ENCODE measurements around the gene AMPD3. TPM values are rescaled to one million over a fixed set of nuclear protein-coding genes. Genes with fewer than 3 reads are reported as not detected.

AMPD3 gene
- total RNA-seq, 1 experiment from 2014 or later, result 5.4 TPM

GRCh38 chr11:10500757-10501684, 46.0 kb downstream of the AMPD3 start:
- H3K4me3 Mint-ChIP-seq (ENCODE audit: unreplicated experiment), result no peak overlapping the region
- H3K27ac Mint-ChIP-seq (ENCODE audit: low read depth, unreplicated experiment), result no peak overlapping the region
- no peak for DNase-seq (ENCODE audit: unreplicated experiment)
- no peak for TF ChIP-seq CTCF (IDR thresholded peaks at IDR 0.05; ENCODE audit: unreplicated experiment)
- no peaks in the 10 kb centered on the region for H3K27me3 Mint-ChIP-seq (ENCODE audit: insufficient read depth, unreplicated experiment)
- H3K36me3 Mint-ChIP-seq (ENCODE audit: insufficient read depth, unreplicated experiment), result peaks cover 4% of the 10 kb centered on the region
- H3K9me3 Mint-ChIP-seq (ENCODE audit: unreplicated experiment), result no peaks in the 10 kb centered on the region
- CTCF ChIA-PET, result no interaction called here
- intact Hi-C loops (cut with micrococcal nuclease), result no loop called here
- BruUV-seq (replicated peaks), result no TSS peak
- peaks cover 6% of the 10 kb centered on the region for H3K4me1 Mint-ChIP-seq (ENCODE audit: insufficient read depth, unreplicated experiment)
- POLR2A ChIA-PET, result no interaction called here

GRCh38 chr11:10502065-10502680, 47.1 kb downstream of the AMPD3 start:
- Mint-ChIP-seq H3K27me3 (ENCODE audit: insufficient read depth, unreplicated experiment) (no peaks in the 10 kb centered on the region), H3K27ac (ENCODE audit: low read depth, unreplicated experiment) (no peak overlapping the region), H3K4me3 (ENCODE audit: unreplicated experiment) (no peak overlapping the region), H3K9me3 (ENCODE audit: unreplicated experiment) (no peaks in the 10 kb centered on the region), H3K4me1 (ENCODE audit: insufficient read depth, unreplicated experiment) (peaks cover 6% of the 10 kb centered on the region), H3K36me3 (ENCODE audit: insufficient read depth, unreplicated experiment) (peaks cover 4% of the 10 kb centered on the region)
- ChIA-PET POLR2A (interaction anchor here (0.6 to 1.0 kb wide), 2 partner anchors 23 to 228 kb away, joined by 3 read pairs; no protein-coding TSS in a partner anchor), CTCF (interaction anchor here (1.1 kb wide), 1 partner anchor 19 kb away, joined by 3 read pairs; no protein-coding TSS in a partner anchor)
- TF ChIP-seq CTCF (IDR thresholded peaks at IDR 0.05; ENCODE audit: unreplicated experiment), result no peak
- intact Hi-C loops (cut with micrococcal nuclease), result no loop called here
- no TSS peak for BruUV-seq (replicated peaks)
- DNase-seq (ENCODE audit: unreplicated experiment), result no peak

- CTCF ChIA-PET, result interaction anchor here (1.1 to 1.2 kb wide), 2 partner anchors 19 to 38 kb away, joined by 3 to 5 read pairs; partner anchors contain the start of gene RNF141
- H3K27ac Mint-ChIP-seq (ENCODE audit: low read depth, unreplicated experiment), result no peak overlapping the region
- TF ChIP-seq CTCF (IDR thresholded peaks at IDR 0.05; ENCODE audit: unreplicated experiment), result no peak
- H3K4me1 Mint-ChIP-seq (ENCODE audit: insufficient read depth, unreplicated experiment), result peaks cover 6% of the 10 kb centered on the region
- DNase-seq (ENCODE audit: unreplicated experiment), result no peak
- no peaks in the 10 kb centered on the region for H3K27me3 Mint-ChIP-seq (ENCODE audit: insufficient read depth, unreplicated experiment)
- intact Hi-C loops (cut with micrococcal nuclease), result no loop called here
- peaks cover 4% of the 10 kb centered on the region for H3K36me3 Mint-ChIP-seq (ENCODE audit: insufficient read depth, unreplicated experiment)
- no peaks in the 10 kb centered on the region for H3K9me3 Mint-ChIP-seq (ENCODE audit: unreplicated experiment)
- POLR2A ChIA-PET, result interaction anchor here (1.0 kb wide), 1 partner anchor 24 kb away, joined by 3 read pairs; no protein-coding TSS in a partner anchor
- BruUV-seq (replicated peaks), result no TSS peak
- no peak overlapping the region for H3K4me3 Mint-ChIP-seq (ENCODE audit: unreplicated experiment)
Observed at GRCh38 chr11:10502770-10503169, 47.7 kb downstream of the AMPD3 start.

GRCh38 chr11:10503221-10503620, 48.2 kb downstream of the AMPD3 start:
- Mint-ChIP-seq H3K27ac (ENCODE audit: low read depth, unreplicated experiment) (no peak overlapping the region), H3K27me3 (ENCODE audit: insufficient read depth, unreplicated experiment) (no peaks in the 10 kb centered on the region), H3K36me3 (ENCODE audit: insufficient read depth, unreplicated experiment) (peaks cover 4% of the 10 kb centered on the region), H3K4me3 (ENCODE audit: unreplicated experiment) (no peak overlapping the region), H3K9me3 (ENCODE audit: unreplicated experiment) (no peaks in the 10 kb centered on the region), H3K4me1 (ENCODE audit: insufficient read depth, unreplicated experiment) (peaks cover 6% of the 10 kb centered on the region)
- ChIA-PET CTCF (interaction anchor here (1.2 kb wide), 1 partner anchor 37 kb away, joined by 5 read pairs; the partner anchor contains the start of gene RNF141), POLR2A (interaction anchor here (1.0 to 1.4 kb wide), 4 partner anchors 12 to 24 kb away, joined by 3 to 9 read pairs (median 4); no protein-coding TSS in a partner anchor)
- TF ChIP-seq CTCF (IDR thresholded peaks at IDR 0.05; ENCODE audit: unreplicated experiment), result no peak
- intact Hi-C loops (cut with micrococcal nuclease), result no loop called here
- no TSS peak for BruUV-seq (replicated peaks)
- no peak for DNase-seq (ENCODE audit: unreplicated experiment)
